ENCODE measurements around the gene MIDN. TPM values are rescaled to one million over a fixed set of nuclear protein-coding genes. Genes with fewer than 3 reads are reported as not detected.

MIDN gene
- total and polyA plus RNA-seq, 2 of the 4 experiments (the other 2 are of a cell fraction) = 2.5 to 26.0 TPM

- peak overlapping the region; percentile 37; the same call in 1 of the 2 replicates for H3K56ac ChIP-seq (ENCODE audit: extremely low read depth, insufficient read depth, low read length)
- peak overlapping the region; percentile 97 for H3K27ac ChIP-seq (ENCODE audit: insufficient read depth, low read length)
- no peaks in the 10 kb centered on the region for H3K9me3 ChIP-seq (ENCODE audit: control insufficient read depth, insufficient read depth, low read length)
- no peak overlapping the region for H4K5ac ChIP-seq (ENCODE audit: low read depth, low read length)
- H2AK5ac ChIP-seq (ENCODE audit: low read depth, low read length) = peak overlapping the region; percentile 32
- ChIA-PET POLR2A (ENCODE audit: unreplicated experiment) (no interaction called here), CTCF (no interaction called here)
- H2BK15ac ChIP-seq (ENCODE audit: low read depth, low read length) = peak overlapping the region; percentile 30; the same call in 1 of the 3 replicates
- H2BK5ac ChIP-seq (ENCODE audit: low read depth, low read length, poor library complexity, severe bottlenecking) = peak overlapping the region; percentile 93
- H3K4me1 ChIP-seq (ENCODE audit: control insufficient read depth, insufficient read depth, low read length) = peaks cover 14% of the 10 kb centered on the region
- H3K23ac ChIP-seq (ENCODE audit: low read depth, low read length) = 0 out of 2 replicates have a peak overlapping the region, but pooled peaks have one; percentile 75
- H3K18ac ChIP-seq (ENCODE audit: low read depth, low read length) = no peak overlapping the region
- BruUV-seq (replicated peaks) = no TSS peak
- TF ChIP-seq RCOR1 (IDR thresholded peaks at IDR 0.05; ENCODE audit: insufficient replicate concordance, low read length) (no peak), RAD21 (IDR thresholded peaks at IDR 0.05; ENCODE audit: low read length) (no peak), MXI1 (IDR thresholded peaks at IDR 0.05; ENCODE audit: borderline replicate concordance, low read depth, low read length) (no peak), MAFK (IDR thresholded peaks at IDR 0.05; ENCODE audit: low read depth, low read length) (no peak), SMC3 (IDR thresholded peaks at IDR 0.05; ENCODE audit: low read depth, low read length) (no peak), USF2 (IDR thresholded peaks at IDR 0.05; ENCODE audit: low read depth, low read length) (no peak), BHLHE40 (IDR thresholded peaks at IDR 0.05; ENCODE audit: low read depth, low read length) (no peak), NFE2L2 (IDR thresholded peaks at IDR 0.05; ENCODE audit: low read depth, low read length) (no peak)
- peak overlapping the region; percentile 92 for H2AFZ ChIP-seq (replicated peaks; ENCODE audit: low read length, poor library complexity)
- peak overlapping the region; percentile 76; the same call in 1 of the 2 replicates for H2BK120ac ChIP-seq (ENCODE audit: low read depth, low read length)
- 0 out of 2 replicates have a peak overlapping the region, but pooled peaks have one; percentile 10 for H4K91ac ChIP-seq (ENCODE audit: insufficient read depth, low read depth, low read length)
- no peak for DNase-seq
- H3K9ac ChIP-seq (ENCODE audit: low read depth, low read length) = no peak overlapping the region
- no peak for ATAC-seq (ENCODE audit: low read depth)
- peaks cover 50% of the 10 kb centered on the region for H4K20me1 ChIP-seq (ENCODE audit: insufficient read depth, low read length)
- peak overlapping the region; percentile 54 for H3K4me3 ChIP-seq (ENCODE audit: insufficient read depth, low read depth, low read length)
- peak overlapping the region in 1 of 2 experiments; percentile 11; a peak in 1 of 4 replicates for H4K8ac ChIP-seq (ENCODE audit: low read depth in 2 of 2, low read length in 2 of 2)
- intact Hi-C loops (cut with micrococcal nuclease) (loop anchor here (1.0 kb wide), 1 partner anchor 19 kb away; no protein-coding TSS in a partner anchor), in situ Hi-C loops (cut with MboI; ENCODE audit: low sequenced_read_pairs) (no loop called here), dilution Hi-C loops (cut with HindIII; ENCODE audit: low sequenced_read_pairs, unreplicated experiment) (no loop called here)
- peak overlapping the region; percentile 25; the same call in 1 of the 2 replicates for H2BK20ac ChIP-seq (ENCODE audit: low read depth, low read length)
- H2AK9ac ChIP-seq (replicated peaks; ENCODE audit: low read depth, low read length, poor library complexity) = peak overlapping the region; percentile 97
- WGBS, 2 experiments (ENCODE audit: extremely low coverage in 2 of 2, insufficient read length in 1 of 2) = 48% methylated on average over 3 of the region's 8 CpGs; no CpG with 5 or more reads in 1 of the 2 experiments
- no peaks in the 10 kb centered on the region for H3K9me1 ChIP-seq (ENCODE audit: insufficient read depth, low read length)
- H3K14ac ChIP-seq (replicated peaks; ENCODE audit: low read depth, low read length) = no peak overlapping the region; the same call in 1 of the 2 replicates
- H3K79me1 ChIP-seq (ENCODE audit: low read depth in 1 of 2, low read length in 2 of 2) = peaks cover 0 to 46% of the 10 kb centered on the region in 2 experiments; a peak in 2 of 4 replicates
- H3K27me3 ChIP-seq (ENCODE audit: control insufficient read depth, insufficient read depth, low read length) = no peaks in the 10 kb centered on the region
- peak overlapping the region; percentile 89 for H3K4me2 ChIP-seq (ENCODE audit: low read depth, low read length)
- peaks cover 21% of the 10 kb centered on the region for H3K36me3 ChIP-seq (ENCODE audit: control insufficient read depth, insufficient read depth, low read length)
- peak overlapping the region; percentile 90 for H3K4ac ChIP-seq (ENCODE audit: low read depth, low read length)
Observed at GRCh38 chr19:1247748-1248138, 640 bp upstream of the MIDN start.
